H54 (cell line): ENCODE data around the gene SMIM10L2A.
"Not testable (repeated sequence)": the region's sequence is repeated elsewhere in the genome, so short reads cannot be mapped to it uniquely, and the experiment has no call there.

Experiments used
- DNase-seq: peaks from one replicate; pipeline ENCODE4 v3.0.0; 2011; ENCODE audit warnings: low spot score, mixed read lengths; ENCODE audit not compliant: insufficient read length
- FAIRE-seq: peaks from 3 replicates; lab custom pipeline; 2011; peaks lifted over from hg19 to GRCh38; lab: Jason Lieb, UNC
- POLR2A ChIP-seq: IDR thresholded peaks from 2 replicates; pipeline ENCODE4 v1.6.1; 2011; ENCODE audit warnings: low read depth, mild to moderate bottlenecking, low read length

The SMIM10L2A gene

GRCh38 chrX:135403374-135403773 lies 18.4 kb upstream of the SMIM10L2A start:
- DNase-seq (no peak), FAIRE-seq (no peak)
- TF ChIP-seq POLR2A, result no peak

GRCh38 chrX:135406428-135406827 lies 15.3 kb upstream of the SMIM10L2A start:
- not testable (repeated sequence) for FAIRE-seq, DNase-seq

GRCh38 chrX:135408794-135409193 lies 12.9 kb upstream of the SMIM10L2A start:
- TF ChIP-seq POLR2A, result no peak
- no peak for DNase-seq
- FAIRE-seq, result no peak

DNA sequence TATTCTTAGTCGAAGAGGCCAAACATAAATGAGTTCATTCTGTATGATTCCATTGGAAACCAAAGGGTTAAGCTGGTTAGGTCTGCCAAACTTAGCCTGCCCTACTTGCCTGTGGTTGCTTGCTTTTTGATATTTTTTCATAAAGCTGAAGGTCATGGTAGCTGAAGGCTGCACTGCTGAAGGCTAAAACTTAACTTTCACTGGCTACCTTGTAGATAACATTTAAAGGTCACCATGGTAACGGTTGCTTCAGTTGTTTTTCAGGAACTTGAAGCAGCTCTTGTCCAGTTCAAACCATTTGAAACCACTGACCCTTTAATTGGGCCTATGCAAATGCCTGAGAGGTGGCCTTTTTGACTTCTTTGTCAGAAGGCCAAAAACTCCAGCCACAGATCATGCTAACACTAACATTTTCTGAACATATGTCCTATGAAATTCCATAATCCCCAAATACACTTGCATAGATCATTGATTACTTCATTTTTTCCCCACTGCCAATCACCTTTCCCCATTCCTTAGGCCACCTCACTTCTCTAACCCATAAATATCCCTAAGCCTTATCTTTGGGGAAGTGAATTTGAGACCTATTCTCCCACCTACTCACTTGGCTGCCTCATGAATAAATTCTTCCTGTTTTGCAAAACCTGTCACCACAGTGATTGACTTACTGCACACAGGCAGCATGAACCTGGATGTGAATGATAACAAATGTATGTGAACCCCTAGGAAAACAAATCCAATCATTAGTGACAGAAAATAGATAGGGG lies 10.7 kb upstream of the SMIM10L2A start:
- no peak for DNase-seq
- no peak for TF ChIP-seq POLR2A
- FAIRE-seq, result no peak

DNA sequence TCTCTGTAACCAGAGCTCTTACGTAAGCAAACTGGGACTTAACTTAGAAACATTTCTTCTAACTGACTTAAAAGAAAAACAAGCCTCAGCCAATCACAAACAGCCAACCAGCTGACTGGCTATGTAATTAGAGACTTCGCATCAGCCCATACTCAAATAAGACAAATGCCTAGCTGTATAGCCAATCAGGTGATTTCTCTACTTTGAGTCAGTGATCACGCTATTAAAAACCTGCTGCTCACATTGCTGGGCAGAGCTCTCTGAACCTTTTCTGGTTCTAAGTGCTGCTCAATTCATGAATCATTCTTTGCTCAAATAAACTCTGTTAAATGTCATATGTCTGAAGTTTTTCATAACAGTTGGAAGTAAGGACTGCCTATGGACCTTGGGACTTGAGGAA lies 9.9 kb upstream of the SMIM10L2A start:
- no peak for TF ChIP-seq POLR2A
- DNase-seq (no peak), FAIRE-seq (no peak)

DNA sequence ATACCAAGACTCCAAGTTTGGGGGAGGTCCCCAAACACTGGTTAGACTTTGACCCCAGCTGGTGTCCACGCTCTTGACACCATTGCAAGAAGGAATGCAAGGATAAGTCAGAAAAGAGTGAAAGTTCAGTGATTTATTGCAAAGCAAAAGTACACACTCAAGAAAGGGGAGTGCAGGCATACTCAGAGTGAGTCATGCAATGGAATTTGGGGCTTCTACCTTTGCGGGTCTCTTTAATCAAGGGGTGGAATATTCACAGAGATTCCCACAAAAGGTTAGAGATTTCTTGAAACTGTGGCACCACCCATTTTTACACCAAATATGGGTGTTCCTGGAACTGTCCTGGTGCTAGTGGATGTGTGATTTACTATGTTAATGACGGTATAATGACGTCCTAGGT lies 5.2 kb upstream of the SMIM10L2A start:
- no peak for TF ChIP-seq POLR2A
- no peak for FAIRE-seq

DNA sequence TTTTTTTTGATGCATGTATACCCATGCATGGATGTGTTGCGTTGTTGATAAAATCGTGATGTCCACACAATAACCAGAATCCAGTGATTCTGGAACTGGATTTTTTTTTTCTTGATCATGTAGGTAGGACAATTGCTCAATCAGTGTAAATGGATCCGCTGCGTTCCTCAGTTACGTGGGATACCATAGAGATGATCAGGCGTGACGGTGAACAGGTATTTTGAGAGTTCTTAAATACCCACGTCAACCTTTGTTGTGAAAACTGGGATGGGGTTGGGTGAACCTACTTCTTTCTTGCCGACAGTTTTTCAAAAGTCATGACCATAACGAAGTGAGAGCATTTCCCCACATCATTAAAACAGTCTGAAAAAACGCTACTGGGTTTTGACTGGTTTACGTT lies 913 bp upstream of the SMIM10L2A start:
- DNase-seq, result no peak
- TF ChIP-seq POLR2A, result no peak
- no peak for FAIRE-seq

More for the DNA sequence above, 5.2 kb upstream of the SMIM10L2A start:
- DNase-seq, result no peak

DNA sequence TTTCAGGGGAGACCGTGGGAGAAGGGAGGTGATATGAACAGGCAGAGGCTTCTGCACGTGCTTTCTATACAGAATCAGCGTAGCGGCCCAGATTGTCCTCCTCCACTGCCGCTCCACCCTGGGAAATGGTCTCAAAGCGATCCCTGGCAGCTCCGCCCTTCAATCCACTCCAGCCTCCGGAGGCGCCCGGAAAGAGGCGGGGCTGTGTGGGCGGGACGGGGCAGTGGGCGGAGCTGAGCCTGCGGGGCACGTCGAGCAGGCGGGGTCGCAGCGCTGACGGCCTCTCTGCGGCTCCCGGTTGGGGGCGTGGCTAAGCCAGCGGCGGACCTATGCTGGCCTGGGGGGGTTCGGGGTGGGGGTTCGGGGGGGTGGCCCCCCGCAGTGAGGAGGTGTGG lies 210 bp upstream of the SMIM10L2A start:
- no peak for TF ChIP-seq POLR2A
- DNase-seq (peak; percentile 49), FAIRE-seq (no peak)

- not testable (repeated sequence) for FAIRE-seq, DNase-seq
These were observed 1.0 kb downstream of the SMIM10L2A start for GRCh38 chrX:135422810-135423168.

- not testable (repeated sequence) for DNase-seq, FAIRE-seq
These were observed 1.6 kb downstream of the SMIM10L2A start for GRCh38 chrX:135423173-135423864.

GRCh38 chrX:135424469-135424868 lies 2.7 kb downstream of the SMIM10L2A start:
- no peak for FAIRE-seq
- no peak for TF ChIP-seq POLR2A

DNA sequence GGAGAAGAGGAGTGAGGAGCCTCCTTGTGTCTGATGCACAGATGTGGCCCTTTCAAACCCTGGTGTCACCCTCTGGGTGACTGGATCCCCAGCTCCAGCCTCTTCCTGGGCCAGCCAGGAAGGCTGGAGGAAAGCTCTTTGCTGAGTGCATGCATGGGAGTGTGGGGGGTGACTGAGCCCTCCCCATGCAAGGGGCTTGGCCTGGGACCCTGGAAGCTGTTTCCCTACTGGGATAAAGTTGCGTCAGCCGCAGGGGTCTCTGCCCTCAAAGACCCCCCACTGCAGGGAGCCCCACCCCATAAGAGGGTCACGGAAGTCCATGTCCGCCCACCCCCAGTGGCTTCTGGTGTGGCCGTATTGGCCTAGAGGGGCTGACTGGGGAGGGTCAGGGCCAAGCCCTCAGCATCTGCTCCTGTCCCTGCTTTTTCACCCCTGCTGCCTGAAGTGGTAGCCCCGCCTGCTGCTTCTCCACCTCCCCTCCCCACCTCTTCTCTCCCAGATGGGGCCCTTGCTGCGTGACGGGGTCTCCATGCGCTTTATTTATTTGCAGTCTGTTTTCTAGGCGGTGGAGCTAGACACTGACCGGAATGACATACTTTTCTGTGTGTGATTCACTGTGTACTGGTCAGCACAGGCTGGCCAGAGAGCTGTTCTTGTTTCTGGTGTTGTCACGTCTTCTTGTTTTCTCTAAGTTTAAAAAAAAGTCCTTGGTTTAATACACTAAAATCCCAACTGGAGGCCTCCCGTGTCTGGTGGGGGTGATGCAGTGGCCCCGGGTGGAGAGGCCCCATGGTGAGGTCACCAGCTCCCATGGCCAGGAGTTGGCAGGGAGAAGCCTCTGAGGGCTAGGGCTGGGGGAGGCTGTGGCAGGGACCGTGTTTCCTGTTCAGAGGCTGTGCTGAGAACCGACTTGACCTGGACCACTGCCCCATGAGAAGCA lies 3.6 kb downstream of the SMIM10L2A start:
- no peak for DNase-seq
- no peak for TF ChIP-seq POLR2A
- FAIRE-seq, result no peak

More at GRCh38 chrX:135424469-135424868, 2.7 kb downstream of the SMIM10L2A start:
- no peak for DNase-seq

GRCh38 chrX:135429429-135429828 lies 7.7 kb downstream of the SMIM10L2A start:
- FAIRE-seq, result no peak
- no peak for DNase-seq
- TF ChIP-seq POLR2A, result no peak

DNA sequence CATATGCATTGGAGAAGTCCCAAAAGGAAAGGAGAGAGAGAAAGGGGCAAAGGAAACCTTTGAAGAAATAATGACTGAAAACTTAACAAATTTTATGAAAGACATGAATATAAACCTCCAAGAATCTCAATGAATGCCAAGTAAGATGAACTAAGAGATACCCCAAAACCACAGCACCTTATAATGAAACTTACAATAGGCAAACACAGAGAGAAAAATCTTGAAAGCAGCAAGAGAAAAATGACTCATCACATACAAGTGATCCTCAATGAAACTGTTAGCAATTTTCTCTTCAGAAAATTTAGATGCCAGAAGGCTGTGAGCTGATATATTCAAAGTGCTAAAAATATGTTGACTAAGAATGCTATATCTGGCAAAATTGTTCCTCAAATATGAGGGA lies 10.1 kb downstream of the SMIM10L2A start:
- no peak for TF ChIP-seq POLR2A
- DNase-seq, result no peak
- no peak for FAIRE-seq
